Activated CD4-positive, alpha-beta T cell treated with anti-CD3 and anti-CD28 coated beads for 24 hours (primary cell): ENCODE measurements around the gene SIPA1L3.

Experiments used
- DNase-seq, 2 donors: peaks; one replicate each; pipeline ENCODE4 v3.0.0-alpha.2; 2020; ENCODE audit warnings: low read depth in 2 of 2

Gene SIPA1L3

GRCh38 chr19:37947778-37948177 lies 40.8 kb downstream of the SIPA1L3 start:
- no peak for DNase-seq

DNA sequence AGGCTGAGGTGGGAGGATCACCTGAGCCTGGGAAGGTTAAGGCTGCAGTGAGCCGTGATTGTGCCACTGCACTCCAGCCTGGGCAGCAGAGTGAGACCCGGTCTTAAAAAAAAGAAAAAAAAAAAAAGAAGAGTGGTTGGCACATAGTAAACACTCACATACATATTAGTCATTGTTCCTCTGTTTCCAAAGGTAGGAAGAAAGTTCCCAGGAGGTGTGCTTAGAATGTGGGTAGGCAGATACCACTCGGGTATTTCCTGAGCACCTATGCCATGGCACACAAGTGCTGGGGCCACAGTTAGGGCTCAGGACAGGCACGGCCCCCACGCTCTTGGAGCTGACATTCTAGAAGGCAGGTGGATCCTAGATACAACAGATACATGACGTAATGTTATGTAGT lies 41.4 kb downstream of the SIPA1L3 start:
- no peak for DNase-seq

DNA sequence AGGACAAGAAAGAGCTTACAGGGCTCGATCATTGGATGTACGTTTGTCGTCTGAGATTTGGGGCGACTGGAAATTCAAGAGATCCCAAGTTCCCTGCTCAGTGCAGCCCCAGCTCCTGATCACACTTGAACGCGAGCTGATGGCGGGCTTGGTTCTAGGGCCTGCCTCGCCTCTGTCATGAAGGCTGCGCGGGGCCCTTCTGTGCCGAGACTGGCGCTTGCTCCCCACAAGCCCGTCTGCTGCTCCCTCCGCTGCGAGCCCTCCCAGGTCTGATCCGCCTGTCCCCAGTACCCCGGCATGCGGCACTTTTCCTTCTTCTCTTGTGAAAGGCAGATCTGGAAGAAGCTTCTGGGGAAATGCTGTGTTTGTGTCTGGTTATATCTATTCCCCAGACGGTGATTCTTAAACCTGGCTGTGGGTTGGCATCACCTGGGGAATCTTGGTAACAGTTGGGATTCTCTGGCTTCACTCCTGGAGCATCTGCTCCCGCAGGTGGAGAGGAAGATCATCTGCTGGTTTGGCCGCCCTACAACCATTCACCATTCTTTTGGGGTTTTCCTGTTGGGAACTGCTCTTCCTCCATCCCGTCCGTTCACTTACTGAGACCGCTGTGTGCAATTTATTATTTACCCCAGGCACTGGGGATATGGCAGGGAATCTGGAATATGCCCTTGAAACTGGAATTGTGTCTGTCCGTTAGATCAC lies 43.6 kb downstream of the SIPA1L3 start:
- no peak for DNase-seq

GRCh38 chr19:37951816-37952210 lies 44.8 kb downstream of the SIPA1L3 start:
- no peak for DNase-seq

DNA sequence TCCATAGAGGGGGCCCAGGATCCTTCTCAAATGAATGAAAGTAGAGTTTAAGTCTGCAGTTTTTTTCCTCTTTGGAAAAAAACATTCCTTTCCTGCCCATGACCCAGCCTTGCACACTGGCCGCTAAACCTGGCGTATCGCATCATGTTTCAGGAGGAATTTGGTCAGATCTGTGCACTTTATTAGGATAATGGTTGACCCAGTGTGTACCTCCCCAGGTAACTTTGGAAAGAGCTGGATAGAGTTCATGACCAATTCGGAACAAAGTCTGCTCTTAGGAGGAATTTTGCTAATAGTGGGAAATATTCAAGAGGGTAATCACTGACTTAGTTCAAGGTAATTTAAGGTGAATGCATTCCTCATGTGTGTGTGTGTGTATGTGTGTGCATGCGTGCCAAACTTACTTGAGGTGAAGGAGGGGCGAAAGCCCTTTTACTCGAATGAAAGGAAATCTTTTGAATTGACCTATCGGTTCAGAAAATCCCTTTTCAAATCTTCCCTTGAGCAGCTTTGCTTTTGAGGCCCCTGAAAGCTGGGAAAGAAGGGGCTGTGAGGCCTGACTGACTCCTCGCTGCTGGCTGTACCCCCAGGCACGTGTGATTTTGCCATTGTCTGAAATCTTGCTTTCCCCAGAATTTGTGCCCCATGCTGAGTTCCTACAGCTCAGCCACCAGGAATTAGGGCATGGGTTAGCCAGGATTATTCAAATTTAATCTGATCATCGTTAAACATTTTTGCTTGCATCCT lies 46.3 kb downstream of the SIPA1L3 start:
- DNase-seq: no peak

DNA sequence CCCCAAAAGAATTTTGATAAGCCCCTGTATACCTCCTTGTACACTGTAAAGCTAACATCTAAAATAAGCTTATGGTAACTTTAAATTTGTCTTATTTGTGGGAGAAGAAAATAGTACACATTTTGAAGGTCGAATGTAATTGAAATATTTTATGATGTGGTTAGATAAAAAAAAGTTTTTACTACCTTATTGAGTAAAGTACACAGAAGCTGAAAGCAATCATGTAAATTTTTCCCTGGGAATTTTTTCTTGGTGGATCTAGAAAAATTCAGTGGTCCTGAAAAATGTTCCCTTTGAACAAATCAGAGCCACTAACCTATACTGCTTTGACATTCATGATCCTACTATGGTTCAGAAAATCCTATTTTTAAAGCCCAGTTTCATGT lies 46.9 kb downstream of the SIPA1L3 start:
- no peak for DNase-seq

DNA sequence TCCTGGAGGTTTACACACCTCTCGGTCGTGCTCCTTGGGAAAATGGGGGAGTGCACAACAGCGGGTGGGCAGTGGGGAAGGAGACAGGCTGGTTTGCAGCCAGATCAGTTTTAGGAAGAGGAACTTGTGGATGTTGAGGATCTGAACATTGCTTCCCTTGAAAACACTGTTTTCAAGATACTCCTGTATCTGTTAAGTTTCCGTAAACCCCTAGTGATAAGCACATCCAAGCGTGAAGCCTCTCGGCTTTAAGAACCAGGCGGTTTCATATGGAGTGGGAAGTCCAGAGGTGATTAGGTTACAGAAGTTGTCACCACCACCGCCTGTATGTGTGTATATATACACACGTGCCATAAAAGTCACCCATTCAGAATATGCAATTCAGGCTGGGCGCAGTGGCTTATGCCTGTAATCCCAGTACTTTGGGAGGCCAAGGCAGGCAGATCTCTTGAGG lies 47.4 kb downstream of the SIPA1L3 start:
- no peak for DNase-seq

DNA sequence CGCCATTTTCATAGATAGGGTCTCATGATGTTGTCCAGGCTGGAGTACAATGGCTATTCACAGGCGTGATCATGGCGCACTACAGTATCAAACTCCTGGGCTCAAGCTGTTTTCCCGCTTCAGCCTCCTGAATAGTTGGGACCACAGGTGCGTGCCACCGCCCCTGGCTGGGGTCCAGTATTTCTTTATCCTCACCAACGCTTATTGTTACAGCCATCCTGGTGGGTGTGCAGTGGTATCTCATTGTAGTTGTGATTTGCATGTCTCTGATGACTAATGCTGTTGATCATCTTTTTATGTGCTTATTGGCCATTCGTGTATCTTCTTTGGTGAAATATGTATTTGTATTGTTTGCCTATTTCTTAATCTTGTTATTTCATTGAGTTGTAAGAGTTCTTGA lies 49.0 kb downstream of the SIPA1L3 start:
- DNase-seq: no peak

GRCh38 chr19:37957176-37957575 lies 50.2 kb downstream of the SIPA1L3 start:
- no peak for DNase-seq

GRCh38 chr19:37959665-37960114 lies 52.7 kb downstream of the SIPA1L3 start:
- no peak for DNase-seq

DNA sequence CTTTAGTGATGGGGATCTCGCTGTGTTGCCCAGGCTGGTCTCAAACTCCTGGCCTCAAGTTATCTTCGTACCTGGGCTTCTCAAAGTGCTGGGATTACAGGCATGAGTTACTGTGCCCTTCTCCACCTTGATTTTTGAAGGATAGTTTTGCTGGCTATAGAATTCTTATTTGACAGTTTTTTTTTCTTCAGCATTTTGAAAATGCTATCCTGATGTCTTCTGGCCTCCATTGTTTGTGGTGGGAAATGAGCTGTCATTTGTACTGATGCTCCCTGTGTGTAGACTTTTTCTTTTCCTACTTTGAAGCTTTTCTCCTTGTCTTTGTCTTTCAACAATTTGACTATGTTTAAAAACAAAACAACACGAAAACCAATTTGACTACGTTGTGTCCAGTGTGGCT lies 54.2 kb downstream of the SIPA1L3 start:
- DNase-seq: no peak

GRCh38 chr19:37963190-37963936 lies 56.4 kb downstream of the SIPA1L3 start:
- DNase-seq: no peak

- DNase-seq: no peak
Observed at GRCh38 chr19:37964109-37964508, 57.1 kb downstream of the SIPA1L3 start.

DNA sequence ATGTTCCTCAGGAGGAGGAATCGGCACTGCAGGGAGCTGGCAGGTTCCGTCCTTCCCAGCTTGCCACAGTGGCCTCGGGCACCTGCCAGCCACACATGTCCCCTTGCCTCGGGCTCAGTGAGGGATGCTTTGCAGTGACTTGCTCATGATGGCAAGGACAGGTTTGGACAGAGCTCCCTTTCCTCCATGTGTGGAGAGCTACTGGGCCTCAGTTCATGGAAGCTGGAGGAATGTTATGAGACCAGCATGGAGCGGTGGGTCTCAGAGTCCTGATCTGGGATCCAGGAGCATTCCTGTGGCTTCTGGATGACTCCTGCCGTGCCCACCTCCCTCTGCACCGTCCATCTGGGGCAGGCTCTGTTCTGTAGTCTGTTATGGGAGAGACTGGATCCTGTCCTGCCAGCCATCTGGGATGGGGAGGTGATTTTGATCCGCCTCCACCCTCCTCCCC lies 59.2 kb downstream of the SIPA1L3 start:
- DNase-seq: no peak

GRCh38 chr19:37966662-37967231 lies 59.7 kb downstream of the SIPA1L3 start:
- no peak for DNase-seq

DNA sequence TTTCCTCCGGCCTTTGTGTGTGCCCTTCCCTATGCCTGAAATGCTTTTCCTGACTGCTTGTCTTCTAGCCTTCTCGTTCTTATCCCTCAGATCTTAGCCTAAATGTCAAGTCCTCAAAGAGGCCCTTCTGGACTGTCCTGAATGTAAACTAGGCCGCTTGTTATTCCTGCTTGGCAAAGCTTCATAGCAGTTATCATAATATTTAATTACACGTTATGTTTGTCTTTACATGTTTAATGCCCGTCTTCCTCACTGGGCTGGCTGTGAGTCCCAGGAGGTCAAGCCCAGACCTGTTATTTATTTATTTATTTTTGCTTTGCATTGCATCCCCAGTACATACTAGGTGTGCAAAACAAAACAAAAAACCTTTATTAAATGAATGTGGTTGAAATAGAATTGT lies 62.7 kb downstream of the SIPA1L3 start:
- DNase-seq: no peak

GRCh38 chr19:37970699-37971098 lies 63.7 kb downstream of the SIPA1L3 start:
- no peak for DNase-seq

DNA sequence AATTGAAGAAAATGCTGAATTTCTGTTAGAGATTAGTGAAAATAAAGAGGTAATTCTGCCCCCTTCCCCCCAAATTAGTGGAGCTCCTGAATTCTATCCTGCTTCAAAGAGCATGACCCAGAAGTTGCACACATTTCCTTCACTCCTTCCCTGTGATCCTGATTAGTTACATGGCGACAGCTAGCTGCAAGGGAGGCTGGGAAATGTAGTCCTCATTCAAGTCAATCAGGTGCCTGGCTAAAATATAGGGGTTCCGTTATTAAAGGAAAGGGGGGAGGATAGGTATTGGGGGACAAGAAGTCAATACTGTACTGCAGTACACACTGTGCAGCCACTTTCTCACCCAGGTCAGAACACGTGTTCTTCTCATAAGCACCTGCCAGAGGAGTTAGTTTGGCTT lies 65.8 kb downstream of the SIPA1L3 start:
- DNase-seq: no peak

DNA sequence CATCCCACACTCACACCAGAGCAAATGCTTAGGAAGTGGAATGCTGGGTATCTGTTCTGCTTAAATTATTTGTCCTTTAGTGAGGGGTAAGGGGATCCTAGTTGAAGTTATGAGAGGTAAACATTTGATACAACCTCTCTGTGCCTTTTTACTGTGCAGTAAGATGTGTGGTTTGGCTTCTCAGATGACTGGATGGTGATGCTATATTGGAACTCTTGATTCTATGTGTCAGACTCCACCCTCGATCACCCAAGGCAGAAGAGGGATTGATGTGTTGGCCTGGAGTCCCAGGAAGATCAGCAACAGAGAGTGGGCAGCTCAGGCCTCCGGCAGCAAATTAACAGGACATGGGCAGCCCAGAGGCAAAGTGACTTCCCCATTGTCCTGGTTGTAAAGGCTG lies 66.7 kb downstream of the SIPA1L3 start:
- DNase-seq: no peak

DNA sequence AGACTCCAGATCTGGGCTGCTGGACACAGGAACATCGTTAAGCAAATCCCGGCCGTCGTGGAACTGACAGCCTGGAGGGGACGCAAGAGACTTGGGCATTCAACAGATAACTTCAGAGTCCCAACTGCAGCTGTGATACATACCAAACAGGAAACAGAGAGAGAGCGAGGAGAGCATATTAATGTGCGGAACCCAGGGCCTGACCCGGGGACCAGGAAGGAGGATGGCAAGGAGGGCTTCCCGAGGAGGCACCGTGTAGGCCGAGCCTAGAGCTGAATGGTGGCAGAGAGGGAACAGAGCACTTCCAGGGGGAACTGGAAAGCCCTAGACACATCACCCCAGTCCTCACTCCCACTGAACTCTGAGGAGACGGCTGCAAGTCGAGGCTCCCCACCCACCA lies 68.1 kb downstream of the SIPA1L3 start:
- no peak for DNase-seq

GRCh38 chr19:37975596-37976515 lies 68.8 kb downstream of the SIPA1L3 start:
- no peak for DNase-seq
